Fibroblast of lung (primary cell): Measurements from ENCODE around the gene WDR59. TPM values are rescaled to one million over a fixed set of nuclear protein-coding genes. Genes with fewer than 3 reads are reported as not detected.

Source experiments
- DNase-seq, 2 donors: peaks; one replicate each; pipeline versions ENCODE4 v3.0.0 to v3.0.0-alpha.2; 2010; ENCODE audit warnings: low read depth in 2 of 2
- H2AFZ ChIP-seq: 2 replicates; pipeline ENCODE4 v1.5.1; 2012; ENCODE audit warnings: low read length, control low read depth, inconsistent platforms
- H3K27ac ChIP-seq: 2 replicates; pipeline ENCODE4 v1.5.1; 2011; ENCODE audit warnings: low read length, control low read depth; ENCODE audit not compliant: insufficient read depth
- H3K27me3 ChIP-seq: 2 replicates; pipeline ENCODE4 v1.5.1; 2011; ENCODE audit warnings: mild to moderate bottlenecking, low read length; ENCODE audit not compliant: control insufficient read depth, insufficient read depth
- H3K36me3 ChIP-seq: 2 replicates; pipeline ENCODE4 v1.5.1; 2011; ENCODE audit warnings: low read length; ENCODE audit not compliant: control insufficient read depth, insufficient read depth
- H3K4me1 ChIP-seq: 2 replicates; pipeline ENCODE4 v1.5.1; 2011; ENCODE audit warnings: low read length; ENCODE audit not compliant: control insufficient read depth, insufficient read depth; ENCODE audit errors: extremely low read depth
- H3K4me2 ChIP-seq: 2 replicates; pipeline ENCODE4 v1.5.1; 2011; ENCODE audit warnings: low read length, control low read depth; ENCODE audit not compliant: insufficient read depth; ENCODE audit errors: extremely low read depth
- H3K4me3 ChIP-seq, 4 experiments: fragments of 200-600 bp in 1 of 4; sonication (generic) in 1 of 4; replicated peaks in 1 of 4; 2 replicates each; pipeline ENCODE4 v1.5.1; 2011 to 2016; ENCODE audit warnings: low read length in 4 of 4, low read depth in 3 of 4, mild to moderate bottlenecking in 3 of 4, control low read depth in 2 of 4, inconsistent platforms in 1 of 4, mixed read lengths in 1 of 4; ENCODE audit not compliant: insufficient read depth in 1 of 4; ENCODE audit errors: control extremely low read depth in 1 of 4
- H3K79me2 ChIP-seq: 2 replicates; pipeline ENCODE4 v1.5.1; 2012; ENCODE audit warnings: mild to moderate bottlenecking, low read length, inconsistent platforms; ENCODE audit not compliant: control insufficient read depth, insufficient read depth
- H3K9ac ChIP-seq: 2 replicates; pipeline ENCODE4 v1.5.1; 2011; ENCODE audit warnings: mild to moderate bottlenecking, low read length, control low read depth; ENCODE audit not compliant: insufficient read depth
- H3K9me3 ChIP-seq: 2 replicates; pipeline ENCODE4 v1.5.1; 2012; ENCODE audit warnings: low read depth, low read length; ENCODE audit not compliant: control insufficient read depth, insufficient read depth
- H4K20me1 ChIP-seq: 2 replicates; pipeline ENCODE4 v1.5.1; 2011; ENCODE audit warnings: low read length; ENCODE audit not compliant: control insufficient read depth, insufficient read depth; ENCODE audit errors: extremely low read depth
- EZH2 ChIP-seq: IDR thresholded peaks from 2 replicates; pipeline ENCODE4 v1.5.1; 2012; ENCODE audit warnings: low read length, control low read depth, mild to moderate bottlenecking; ENCODE audit errors: missing control alignments
- polyA plus RNA-seq, 2 donors: library from polyadenylated mRNA; depleted of rRNA in 1 of 2; stranded (reverse) in 1 of 2; unstranded in 1 of 2; fragments of >200 nt; gene quantifications; 2 replicates each; pipeline ENCODE4 v1.2.1, GENCODE V29; 2011 to 2012; ENCODE audit warnings: missing spikeins in 1 of 2
- total RNA-seq: library from RNA; depleted of rRNA; stranded (reverse); fragments of >200 nt; gene quantifications from 2 replicates; pipeline ENCODE4 v1.2.1, GENCODE V29; 2014
- TF ChIP-seq, protein P1 (sequence below), 2 donors: IDR thresholded peaks in 1 of 2; conservative IDR thresholded peaks in 1 of 2; 1 replicate in 1 of 2; 2 replicates in 1 of 2; pipeline ENCODE4 v1.5.1; 2011 to 2012; ENCODE audit warnings: low read length in 2 of 2, control low read depth in 1 of 2, inconsistent platforms in 1 of 2, low read depth in 1 of 2, mild to moderate bottlenecking in 1 of 2

WDR59 gene
- total and polyA plus RNA-seq, 2 donors (not counting 1 experiment from before 2014, with no cell fraction given) = 16.0 to 30.2 TPM

DNA sequence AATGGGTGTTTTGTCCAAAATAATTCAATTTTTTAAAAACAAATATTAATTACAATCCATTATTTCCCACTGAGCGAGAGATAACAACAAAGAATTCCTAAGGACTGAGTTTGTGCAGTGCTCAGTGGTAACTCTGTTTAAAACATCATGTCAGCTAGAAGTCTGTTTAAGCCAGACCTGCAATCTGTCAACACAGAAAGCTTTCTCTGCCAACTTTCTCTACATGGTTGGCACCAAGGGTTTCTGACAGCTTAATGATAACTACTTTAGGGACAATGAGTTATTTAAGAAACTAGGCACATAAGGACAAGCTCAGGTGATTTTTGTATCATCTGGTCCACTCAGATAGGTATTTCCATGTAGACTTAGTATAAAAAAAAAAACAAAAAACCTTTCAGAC is 81.8 kb downstream of the WDR59 start:
- no peak overlapping the region for H3K4me2 ChIP-seq
- H3K27me3 ChIP-seq = no peaks in the 10 kb centered on the region
- no peak overlapping the region for H2AFZ ChIP-seq
- no peak overlapping the region for H3K27ac ChIP-seq
- DNase-seq = no peak
- no peaks in the 10 kb centered on the region for H3K4me1 ChIP-seq
- no peak for TF ChIP-seq EZH2
- TF ChIP-seq, protein P1, sequence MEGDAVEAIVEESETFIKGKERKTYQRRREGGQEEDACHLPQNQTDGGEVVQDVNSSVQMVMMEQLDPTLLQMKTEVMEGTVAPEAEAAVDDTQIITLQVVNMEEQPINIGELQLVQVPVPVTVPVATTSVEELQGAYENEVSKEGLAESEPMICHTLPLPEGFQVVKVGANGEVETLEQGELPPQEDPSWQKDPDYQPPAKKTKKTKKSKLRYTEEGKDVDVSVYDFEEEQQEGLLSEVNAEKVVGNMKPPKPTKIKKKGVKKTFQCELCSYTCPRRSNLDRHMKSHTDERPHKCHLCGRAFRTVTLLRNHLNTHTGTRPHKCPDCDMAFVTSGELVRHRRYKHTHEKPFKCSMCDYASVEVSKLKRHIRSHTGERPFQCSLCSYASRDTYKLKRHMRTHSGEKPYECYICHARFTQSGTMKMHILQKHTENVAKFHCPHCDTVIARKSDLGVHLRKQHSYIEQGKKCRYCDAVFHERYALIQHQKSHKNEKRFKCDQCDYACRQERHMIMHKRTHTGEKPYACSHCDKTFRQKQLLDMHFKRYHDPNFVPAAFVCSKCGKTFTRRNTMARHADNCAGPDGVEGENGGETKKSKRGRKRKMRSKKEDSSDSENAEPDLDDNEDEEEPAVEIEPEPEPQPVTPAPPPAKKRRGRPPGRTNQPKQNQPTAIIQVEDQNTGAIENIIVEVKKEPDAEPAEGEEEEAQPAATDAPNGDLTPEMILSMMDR (conservative IDR thresholded peaks at IDR 0.05 in 1 of 2, IDR thresholded peaks at IDR 0.05 in 1 of 2; ENCODE audit: low read depth in 1 of 2, low read length in 2 of 2) = no peak
- no peaks in the 10 kb centered on the region for H3K9me3 ChIP-seq
- no peak overlapping the region for H3K4me3 ChIP-seq
- H3K9ac ChIP-seq = no peak overlapping the region
- no peaks in the 10 kb centered on the region for H3K36me3 ChIP-seq
- H4K20me1 ChIP-seq = no peaks in the 10 kb centered on the region
- H3K79me2 ChIP-seq = no peaks in the 10 kb centered on the region

GRCh38 chr16:74902161-74902560 is 82.8 kb downstream of the WDR59 start:
- H3K9me3 ChIP-seq = no peaks in the 10 kb centered on the region
- H3K79me2 ChIP-seq = no peaks in the 10 kb centered on the region
- H3K4me2 ChIP-seq = no peak overlapping the region
- no peaks in the 10 kb centered on the region for H3K4me1 ChIP-seq
- H3K36me3 ChIP-seq = no peaks in the 10 kb centered on the region
- H3K9ac ChIP-seq = no peak overlapping the region
- no peak overlapping the region for H3K27ac ChIP-seq
- H4K20me1 ChIP-seq = no peaks in the 10 kb centered on the region
- no peak for TF ChIP-seq EZH2
- TF ChIP-seq, protein P1 (conservative IDR thresholded peaks at IDR 0.05 in 1 of 2, IDR thresholded peaks at IDR 0.05 in 1 of 2; ENCODE audit: low read depth in 1 of 2, low read length in 2 of 2) = no peak
- no peak for DNase-seq
- H2AFZ ChIP-seq = no peak overlapping the region
- no peak overlapping the region for H3K4me3 ChIP-seq
- H3K27me3 ChIP-seq = no peaks in the 10 kb centered on the region

DNA sequence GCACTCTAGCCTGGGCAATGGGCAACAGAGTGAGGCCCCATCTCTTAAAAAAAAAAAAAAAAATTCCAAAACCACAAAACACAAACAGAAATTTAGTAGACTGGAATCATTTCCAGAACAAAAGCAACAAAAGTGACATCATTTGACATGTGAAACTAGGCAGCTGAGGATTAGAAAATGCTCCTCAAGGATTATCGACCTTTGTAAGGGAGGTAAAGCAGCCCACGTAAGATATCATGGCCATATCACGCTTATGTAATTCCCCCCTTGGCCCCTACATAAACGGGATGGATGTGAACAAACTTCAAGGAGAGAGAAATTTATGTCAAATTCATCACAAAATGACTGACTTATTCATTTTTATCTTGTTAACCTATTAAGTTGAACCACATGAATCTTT is 83.3 kb downstream of the WDR59 start:
- Histone ChIP-seq H3K36me3 (no peaks in the 10 kb centered on the region), H3K4me2 (no peak overlapping the region), H3K27me3 (no peaks in the 10 kb centered on the region), H3K9ac (no peak overlapping the region), H4K20me1 (no peaks in the 10 kb centered on the region), H3K79me2 (no peaks in the 10 kb centered on the region), H3K27ac (no peak overlapping the region), H3K4me3 (no peak overlapping the region), H3K4me1 (no peaks in the 10 kb centered on the region), H2AFZ (no peak overlapping the region), H3K9me3 (no peaks in the 10 kb centered on the region)
- TF ChIP-seq EZH2 = no peak
- TF ChIP-seq, protein P1 (conservative IDR thresholded peaks at IDR 0.05 in 1 of 2, IDR thresholded peaks at IDR 0.05 in 1 of 2; ENCODE audit: low read depth in 1 of 2, low read length in 2 of 2) = no peak
- DNase-seq = peak in 1 of 2 donors; percentile 12
